H1 (cell line): ENCODE results near the gene ITIH4. TPM values are rescaled to one million over a fixed set of nuclear protein-coding genes. Genes with fewer than 3 reads are reported as not detected.

ENCODE experiments used
- EZH2 ChIP-seq: fragments of 200-600 bp; sonication (generic); IDR thresholded peaks from 2 replicates; pipeline ENCODE4 v1.7.1; 2012; ENCODE audit warnings: low read depth, mild to moderate bottlenecking, moderate library complexity, low read length, inconsistent platforms; ENCODE audit not compliant: severe bottlenecking
- GTF2F1 ChIP-seq: IDR thresholded peaks from 2 replicates; pipeline ENCODE4 v1.6.1; 2012; ENCODE audit warnings: low read depth, low read length, improper control_type of control experiment, borderline replicate concordance
- RNF2 ChIP-seq: fragments of 200-900, 300-1000 bp; sonication (generic); IDR thresholded peaks from 2 replicates; pipeline ENCODE4 v1.7.1; 2016; ENCODE audit warnings: borderline replicate concordance, low read depth, mild to moderate bottlenecking, antibody characterized with exemption, low read length; ENCODE audit not compliant: poor library complexity, severe bottlenecking; ENCODE audit errors: missing control alignments
- SIN3A ChIP-seq, 2 experiments: IDR thresholded peaks in 1 of 2; conservative IDR thresholded peaks in 1 of 2; 2 replicates each; pipeline ENCODE4 v1.6.1; 2011 to 2012; ENCODE audit warnings: low read length in 2 of 2, improper control_type of control experiment in 1 of 2, low read depth in 1 of 2, mild to moderate bottlenecking in 1 of 2
- SIRT6 ChIP-seq: IDR thresholded peaks from one replicate; pipeline ENCODE4 v1.7.1; 2012; ENCODE audit warnings: low read length, inconsistent platforms
- SP1 ChIP-seq: IDR thresholded peaks from 2 replicates; pipeline ENCODE4 v1.6.1; 2011; ENCODE audit warnings: low read depth, low read length
- ZNF274 ChIP-seq: IDR thresholded peaks from 2 replicates; pipeline ENCODE4 v1.7.0; 2012; ENCODE audit warnings: low read length, borderline replicate concordance; ENCODE audit errors: extremely low read depth
- polyA plus RNA-seq, 7 experiments: library from polyadenylated mRNA; depleted of rRNA in 3 of 7; stranded (reverse) in 5 of 7; unstranded in 2 of 7; fragments of >200 nt in 5 of 7; fragments of 200-250 nt in 2 of 7; gene quantifications; 1 replicate in 5 of 7; 2 replicates in 1 of 7; 4 replicates in 1 of 7; pipeline versions ENCODE4 v1.2.1 to v1.2.3, GENCODE V29; 2011 to 2013; ENCODE audit warnings: missing spikeins in 2 of 7, mixed read lengths in 2 of 7
- total RNA-seq: library from RNA; stranded (reverse); fragmentation: NEBNext Ultra II Directional; extraction: Animal tissue kit (Norgen Biotek cat#: 25700); gene quantifications from 2 replicates; pipeline ENCODE4 v1.2.1, GENCODE V29; 2021

ITIH4 gene
- total and polyA plus RNA-seq, 2 of the 8 experiments (the other 6 are each of a cell fraction or from before 2014, with no cell fraction given), result 3.4 to 3.7 TPM

GRCh38 chr3:52784021-52784621 is 46.4 kb downstream of the ITIH4 start (continued):
- TF ChIP-seq SIN3A (conservative IDR thresholded peaks at IDR 0.05 in 1 of 2, IDR thresholded peaks at IDR 0.05 in 1 of 2; ENCODE audit: low read depth in 1 of 2, low read length in 2 of 2) (no peak), EZH2 (no peak), GTF2F1 (no peak), SIRT6 (no peak), RNF2 (no peak), SP1 (no peak), ZNF274 (no peak)
- TF ChIP-seq, all 59 proteins: peak for 0
